GM12865 (cell line): ENCODE results near the gene TMEM212.

Experiments
- DNase-seq: peaks from one replicate; pipeline ENCODE4 v3.0.0; 2010; ENCODE audit warnings: low read depth
- H3K4me3 ChIP-seq: 2 replicates; pipeline ENCODE4 v1.5.1; 2011; ENCODE audit warnings: mild to moderate bottlenecking, low read depth, low read length, control low read depth
- TF ChIP-seq, protein P1 (sequence below): IDR thresholded peaks from 2 replicates; pipeline ENCODE4 v1.5.1; 2011; ENCODE audit warnings: low read length, control low read depth, low read depth, inconsistent platforms; ENCODE audit not compliant: insufficient read depth; ENCODE audit errors: missing control alignments

The TMEM212 gene

DNA sequence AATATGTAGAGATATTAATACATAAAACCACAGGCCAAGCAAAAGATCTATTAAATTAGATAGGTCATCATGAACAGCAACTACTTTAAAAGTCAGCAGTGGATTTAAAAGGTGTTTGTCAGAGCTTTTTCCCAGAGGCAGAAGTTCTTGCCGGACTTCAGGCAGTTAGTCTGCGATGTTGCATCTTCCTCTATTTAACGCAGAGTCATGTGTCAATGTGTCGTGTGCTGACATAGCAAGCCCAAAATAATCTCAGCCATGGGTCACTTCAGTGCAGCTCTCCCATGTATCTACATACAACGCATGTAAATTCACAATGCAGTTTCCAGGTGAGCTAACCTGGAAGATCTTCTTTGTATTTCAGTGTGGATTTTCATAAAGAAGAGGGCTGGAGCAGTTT is 8.0 kb upstream of the TMEM212 start:
- H3K4me3 ChIP-seq: no peak overlapping the region
- TF ChIP-seq, protein P1, sequence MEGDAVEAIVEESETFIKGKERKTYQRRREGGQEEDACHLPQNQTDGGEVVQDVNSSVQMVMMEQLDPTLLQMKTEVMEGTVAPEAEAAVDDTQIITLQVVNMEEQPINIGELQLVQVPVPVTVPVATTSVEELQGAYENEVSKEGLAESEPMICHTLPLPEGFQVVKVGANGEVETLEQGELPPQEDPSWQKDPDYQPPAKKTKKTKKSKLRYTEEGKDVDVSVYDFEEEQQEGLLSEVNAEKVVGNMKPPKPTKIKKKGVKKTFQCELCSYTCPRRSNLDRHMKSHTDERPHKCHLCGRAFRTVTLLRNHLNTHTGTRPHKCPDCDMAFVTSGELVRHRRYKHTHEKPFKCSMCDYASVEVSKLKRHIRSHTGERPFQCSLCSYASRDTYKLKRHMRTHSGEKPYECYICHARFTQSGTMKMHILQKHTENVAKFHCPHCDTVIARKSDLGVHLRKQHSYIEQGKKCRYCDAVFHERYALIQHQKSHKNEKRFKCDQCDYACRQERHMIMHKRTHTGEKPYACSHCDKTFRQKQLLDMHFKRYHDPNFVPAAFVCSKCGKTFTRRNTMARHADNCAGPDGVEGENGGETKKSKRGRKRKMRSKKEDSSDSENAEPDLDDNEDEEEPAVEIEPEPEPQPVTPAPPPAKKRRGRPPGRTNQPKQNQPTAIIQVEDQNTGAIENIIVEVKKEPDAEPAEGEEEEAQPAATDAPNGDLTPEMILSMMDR: no peak
- DNase-seq: no peak

- TF ChIP-seq, protein P1: no peak
- no peak overlapping the region for H3K4me3 ChIP-seq
- no peak for DNase-seq
Observed at GRCh38 chr3:171835613-171836012, 7.5 kb upstream of the TMEM212 start.

- DNase-seq: no peak
- no peak overlapping the region for H3K4me3 ChIP-seq
- TF ChIP-seq, protein P1: no peak
Observed at GRCh38 chr3:171836855-171837254, 6.3 kb upstream of the TMEM212 start.

DNA sequence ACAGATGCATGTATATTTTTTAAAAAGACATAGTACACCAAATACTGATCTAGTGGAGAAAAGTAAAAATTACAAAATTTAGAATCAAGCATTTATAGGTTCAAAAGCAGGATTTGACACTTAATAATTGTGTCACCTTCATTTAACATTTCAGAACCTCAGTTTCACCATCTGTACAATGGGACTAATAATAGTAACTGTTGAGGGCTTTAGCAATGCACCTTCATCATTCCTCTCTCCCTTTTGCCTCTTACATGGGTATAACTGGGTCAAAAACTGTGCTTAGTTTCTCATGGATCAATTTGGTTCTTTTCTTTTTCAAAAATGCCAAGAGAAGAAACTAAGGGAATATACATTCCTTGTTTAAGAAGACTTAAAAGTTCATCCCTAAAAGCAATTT is 5.5 kb upstream of the TMEM212 start:
- TF ChIP-seq, protein P1: no peak
- H3K4me3 ChIP-seq: no peak overlapping the region
- no peak for DNase-seq

GRCh38 chr3:171838218-171838720 is 4.9 kb upstream of the TMEM212 start:
- TF ChIP-seq, protein P1: no peak
- H3K4me3 ChIP-seq: no peak overlapping the region
- no peak for DNase-seq

GRCh38 chr3:171839270-171839669 is 3.9 kb upstream of the TMEM212 start:
- no peak overlapping the region for H3K4me3 ChIP-seq
- DNase-seq: no peak
- TF ChIP-seq, protein P1: no peak

DNA sequence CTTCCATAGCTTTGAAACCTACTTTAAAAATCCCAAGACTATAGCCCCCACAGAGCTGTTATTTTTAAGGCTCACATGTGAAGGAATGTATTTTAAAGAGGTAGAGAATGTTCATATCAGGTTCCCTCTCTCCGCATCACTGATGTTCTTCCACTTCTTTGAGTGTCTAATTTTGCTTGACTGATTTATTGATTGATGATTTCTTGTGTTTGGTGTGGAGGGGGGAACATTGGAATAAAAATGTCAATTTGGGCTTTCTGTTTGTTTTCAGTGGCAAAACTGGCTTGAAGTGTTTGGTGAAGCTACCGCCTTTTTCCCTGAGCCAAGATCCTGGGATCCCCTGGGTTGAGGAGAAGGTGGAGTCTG is 2.7 kb upstream of the TMEM212 start:
- no peak for DNase-seq
- TF ChIP-seq, protein P1: no peak
- H3K4me3 ChIP-seq: no peak overlapping the region
